ENCODE measurements around the gene ZNF136. TPM values are rescaled to one million over a fixed set of nuclear protein-coding genes. Genes with fewer than 3 reads are reported as not detected.
A peak's percentile ranks its signal among the peaks of the same experiment; 100 is the strongest.

The ZNF136 gene
- total RNA-seq, 1 experiment from 2014 or later: 6.7 TPM

DNA sequence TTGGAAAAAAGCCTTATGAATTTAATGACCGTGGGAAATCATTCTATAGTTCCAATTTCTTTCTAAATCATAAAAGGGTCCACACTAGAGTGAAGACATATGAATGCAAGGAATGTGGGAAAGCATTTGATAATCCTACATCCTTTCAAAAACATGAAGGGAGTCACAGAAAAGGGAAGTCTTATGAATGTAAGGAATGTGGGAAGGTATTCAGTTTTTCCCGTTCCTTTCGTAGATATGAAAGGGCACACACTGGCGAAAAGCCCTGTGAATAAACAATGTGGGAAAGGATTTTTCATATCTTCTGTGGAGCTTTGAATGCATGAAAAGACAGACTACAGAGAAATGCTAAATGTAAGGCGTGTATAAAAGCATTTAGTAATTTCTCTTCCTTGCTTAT is 49.8 kb upstream of the ZNF136 start:
- TF ChIP-seq ZNF232 (CRISPR knock-in tag; IDR thresholded peaks at IDR 0.05): no peak
- no peak for TF ChIP-seq NR1H2 (CRISPR knock-in tag; IDR thresholded peaks at IDR 0.05)
- TF ChIP-seq, protein P1, sequence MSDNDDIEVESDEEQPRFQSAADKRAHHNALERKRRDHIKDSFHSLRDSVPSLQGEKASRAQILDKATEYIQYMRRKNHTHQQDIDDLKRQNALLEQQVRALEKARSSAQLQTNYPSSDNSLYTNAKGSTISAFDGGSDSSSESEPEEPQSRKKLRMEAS (CRISPR knock-in tag; IDR thresholded peaks at IDR 0.05): no peak
- TF ChIP-seq CREB1 (CRISPR knock-in tag; IDR thresholded peaks at IDR 0.05): no peak
- no peak for TF ChIP-seq SMAD4 (CRISPR knock-in tag; IDR thresholded peaks at IDR 0.05)
- no peak for TF ChIP-seq ZNF138 (CRISPR knock-in tag; conservative IDR thresholded peaks at IDR 0.05)
- no peak for TF ChIP-seq TCF7 (CRISPR knock-in tag; IDR thresholded peaks at IDR 0.05; ENCODE audit: low read depth)
- TF ChIP-seq ZNF219 (CRISPR knock-in tag; IDR thresholded peaks at IDR 0.05; ENCODE audit: borderline replicate concordance): no peak
- TF ChIP-seq FOXJ3 (CRISPR knock-in tag; IDR thresholded peaks at IDR 0.05; ENCODE audit: borderline replicate concordance): no peak
- Mint-ChIP-seq H3K9me3 (peaks cover 42% of the 10 kb centered on the region), H3K4me1 (no peaks in the 10 kb centered on the region), H3K27me3 (ENCODE audit: low read depth) (peaks cover 5% of the 10 kb centered on the region; the same call in 1 of the 2 replicates), H3K4me3 (no peak overlapping the region), H3K36me3 (peaks cover 75% of the 10 kb centered on the region), H3K27ac (no peak overlapping the region)
- ATAC-seq (no peak), DNase-seq (ENCODE audit: low spot score) (no peak)
- POLR2A ChIA-PET: no interaction called here
- CTCF ChIA-PET: no interaction called here

- no peaks in the 10 kb centered on the region for H3K4me1 Mint-ChIP-seq
- CTCF ChIA-PET: interaction anchor here (0.6 to 2.6 kb wide), 5 partner anchors 9 to 194 kb away, joined by 3 to 12 read pairs (median 4); no protein-coding TSS in a partner anchor
- ATAC-seq: peak; percentile 63
- peak; percentile 40 for DNase-seq (ENCODE audit: low spot score)
- H3K27me3 Mint-ChIP-seq (ENCODE audit: low read depth): no peaks in the 10 kb centered on the region; the same call in 1 of the 2 replicates
- peaks cover 12% of the 10 kb centered on the region for H3K9me3 Mint-ChIP-seq
- POLR2A ChIA-PET: interaction anchor here (0.6 to 0.7 kb wide), 2 partner anchors 51 to 105 kb away, joined by 6 read pairs; no protein-coding TSS in a partner anchor
- H3K27ac Mint-ChIP-seq: peak overlapping the region; percentile 76; the same call in 1 of the 2 replicates
- TF ChIP-seq GRHL2 (CRISPR knock-in tag; IDR thresholded peaks at IDR 0.05; ENCODE audit: insufficient replicate concordance, severe bottlenecking) (no peak), NFE2L1 (CRISPR knock-in tag; IDR thresholded peaks at IDR 0.05) (no peak), NR2C2 (CRISPR knock-in tag; IDR thresholded peaks at IDR 0.05) (no peak), ZNF425 (CRISPR knock-in tag; conservative IDR thresholded peaks at IDR 0.05) (no peak), ZNF423 (CRISPR knock-in tag; IDR thresholded peaks at IDR 0.05) (no peak), ATF3 (CRISPR knock-in tag; conservative IDR thresholded peaks at IDR 0.05) (no peak)
- TF ChIP-seq, protein P2, sequence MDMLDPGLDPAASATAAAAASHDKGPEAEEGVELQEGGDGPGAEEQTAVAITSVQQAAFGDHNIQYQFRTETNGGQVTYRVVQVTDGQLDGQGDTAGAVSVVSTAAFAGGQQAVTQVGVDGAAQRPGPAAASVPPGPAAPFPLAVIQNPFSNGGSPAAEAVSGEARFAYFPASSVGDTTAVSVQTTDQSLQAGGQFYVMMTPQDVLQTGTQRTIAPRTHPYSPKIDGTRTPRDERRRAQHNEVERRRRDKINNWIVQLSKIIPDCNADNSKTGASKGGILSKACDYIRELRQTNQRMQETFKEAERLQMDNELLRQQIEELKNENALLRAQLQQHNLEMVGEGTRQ (CRISPR knock-in tag; IDR thresholded peaks at IDR 0.05): no peak
- TF ChIP-seq, protein P3, sequence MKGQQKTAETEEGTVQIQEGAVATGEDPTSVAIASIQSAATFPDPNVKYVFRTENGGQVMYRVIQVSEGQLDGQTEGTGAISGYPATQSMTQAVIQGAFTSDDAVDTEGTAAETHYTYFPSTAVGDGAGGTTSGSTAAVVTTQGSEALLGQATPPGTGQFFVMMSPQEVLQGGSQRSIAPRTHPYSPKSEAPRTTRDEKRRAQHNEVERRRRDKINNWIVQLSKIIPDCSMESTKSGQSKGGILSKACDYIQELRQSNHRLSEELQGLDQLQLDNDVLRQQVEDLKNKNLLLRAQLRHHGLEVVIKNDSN (CRISPR knock-in tag; IDR thresholded peaks at IDR 0.05): no peak
- H3K4me3 Mint-ChIP-seq: no peak overlapping the region
- H3K36me3 Mint-ChIP-seq: peaks cover 39% of the 10 kb centered on the region
These were observed 45.5 kb upstream of the ZNF136 start for GRCh38 chr19:12117201-12117970.

DNA sequence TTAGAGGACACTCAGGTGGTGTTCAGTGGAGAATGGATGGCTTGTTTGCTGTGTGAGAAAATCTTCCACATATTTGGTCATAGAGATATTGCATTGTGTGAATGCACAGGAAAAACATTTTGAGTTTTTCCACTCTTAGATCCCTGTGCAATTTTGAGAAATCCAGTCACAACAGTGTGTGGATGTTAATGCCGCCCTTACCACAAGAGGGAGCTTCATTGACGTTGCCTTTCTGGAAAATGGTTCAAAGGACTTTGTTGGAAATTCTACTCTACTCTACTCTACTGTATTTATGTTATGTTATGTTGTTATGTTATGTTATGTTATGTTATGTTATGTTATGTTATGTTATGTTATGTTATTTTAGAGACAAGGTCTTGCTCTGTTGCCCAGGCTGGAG is 36.2 kb upstream of the ZNF136 start:
- 0 out of 2 replicates have a peak, but pooled peaks cover 4% of the 10 kb centered on the region for H3K4me1 Mint-ChIP-seq
- H3K4me3 Mint-ChIP-seq: no peak overlapping the region
- H3K27me3 Mint-ChIP-seq (ENCODE audit: low read depth): no peaks in the 10 kb centered on the region; the same call in 1 of the 2 replicates
- peak; percentile 39; the same call in 1 of the 2 replicates for TF ChIP-seq CTCF (IDR thresholded peaks at IDR 0.05)
- no peak for TF ChIP-seq CBFB (CRISPR knock-in tag; IDR thresholded peaks at IDR 0.05; ENCODE audit: low read depth)
- no peak for TF ChIP-seq ATF2 (CRISPR knock-in tag; IDR thresholded peaks at IDR 0.05; ENCODE audit: borderline replicate concordance, low read depth)
- H3K36me3 Mint-ChIP-seq: peaks cover 27% of the 10 kb centered on the region
- ATAC-seq (peak; percentile 53), DNase-seq (ENCODE audit: low spot score) (peak; percentile 22)
- 0 out of 2 replicates have a peak overlapping the region, but pooled peaks have one; percentile 37 for H3K27ac Mint-ChIP-seq
- ChIA-PET POLR2A (interaction anchor here (1.0 to 1.6 kb wide), 2 partner anchors 11 to 67 kb away, joined by 3 to 5 read pairs; no protein-coding TSS in a partner anchor), CTCF (interaction anchor here (0.5 to 5.5 kb wide), 22 partner anchors 9 to 539 kb away, joined by 3 to 39 read pairs (median 5); partner anchors contain the start of genes MAN2B1, WDR83, ZNF136 and ZNF20)
- H3K9me3 Mint-ChIP-seq: peaks cover 19% of the 10 kb centered on the region
